ENCODE data around the gene TPCN2. TPM values are rescaled to one million over a fixed set of nuclear protein-coding genes. Genes with fewer than 3 reads are reported as not detected.

TPCN2 gene
- total and polyA plus RNA-seq, 2 of the 8 experiments (the other 6 are each of a cell fraction or from before 2014, with no cell fraction given): 9.7 to 18.6 TPM

DNA sequence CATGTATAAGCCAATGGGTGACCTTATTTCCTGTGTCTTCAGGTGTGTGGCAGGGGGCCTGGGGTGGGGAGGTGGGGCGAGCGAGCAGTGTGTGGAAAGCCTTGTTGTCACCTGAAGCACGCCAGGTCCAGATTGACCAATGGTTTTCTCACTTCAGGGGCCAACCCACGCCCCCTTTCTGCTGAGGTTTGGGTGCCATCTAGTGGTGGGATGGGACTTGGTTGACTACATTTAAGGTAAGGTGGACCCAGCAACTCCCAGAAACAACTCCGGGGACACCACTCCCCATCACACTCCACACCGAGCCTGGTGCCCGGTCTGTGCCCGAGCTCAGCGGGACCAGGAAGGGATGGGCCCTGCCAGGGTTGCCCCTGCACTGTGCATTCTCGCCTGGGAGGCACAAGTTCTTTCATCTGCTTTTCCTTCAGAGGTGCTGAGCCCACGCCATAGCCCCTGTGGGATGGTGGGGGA is 40.0 kb downstream of the TPCN2 start:
- peaks cover 0 to 4% (median 0%) of the 10 kb centered on the region in 4 experiments; a peak in 2 of 7 replicates for H3K4me1 ChIP-seq (replicated peaks in 1 of 4; ENCODE audit: control insufficient read depth in 3 of 4, insufficient read depth in 4 of 4, low read length in 3 of 4)
- H3K9ac ChIP-seq (replicated peaks in 1 of 4; ENCODE audit: extremely low read depth in 1 of 4, low read depth in 3 of 4, low read length in 3 of 4): no peak overlapping the region
- H3K4me3 ChIP-seq (ENCODE audit: extremely low read depth in 1 of 4, insufficient read depth in 2 of 4, low read depth in 3 of 4, low read length in 4 of 4): no peak overlapping the region
- no peak overlapping the region for H2BK5ac ChIP-seq (ENCODE audit: low read depth, low read length)
- H2AFZ ChIP-seq (ENCODE audit: low read length): no peak overlapping the region
- H4K91ac ChIP-seq (replicated peaks; ENCODE audit: insufficient read length, low read length): no peak overlapping the region
- no peak overlapping the region for H2BK12ac ChIP-seq (ENCODE audit: low read depth, low read length)
- no peak overlapping the region for H3K56ac ChIP-seq (replicated peaks; ENCODE audit: insufficient read length, low read depth, low read length)
- FAIRE-seq: peak; percentile 91
- H3K4me2 ChIP-seq (ENCODE audit: insufficient read depth in 1 of 2, low read depth in 2 of 2, low read length in 2 of 2): no peak overlapping the region
- no peaks in the 10 kb centered on the region for H3K27me3 ChIP-seq (replicated peaks in 1 of 4; ENCODE audit: control insufficient read depth in 3 of 4, extremely low read depth in 1 of 4, insufficient read depth in 3 of 4, low read length in 3 of 4)
- no peak overlapping the region for H4K5ac ChIP-seq (ENCODE audit: insufficient read length, low read depth, low read length)
- no peak overlapping the region for H4K8ac ChIP-seq (ENCODE audit: extremely low read depth, insufficient read depth, low read length)
- no peak overlapping the region for H3K27ac ChIP-seq (ENCODE audit: low read depth, low read length)
- peak overlapping the region; percentile 72; the same call in 1 of the 2 replicates for H2BK15ac ChIP-seq (ENCODE audit: low read length)
- H3K79me2 ChIP-seq (ENCODE audit: control insufficient read depth in 1 of 2, insufficient read depth in 2 of 2, low read length in 2 of 2): no peaks in the 10 kb centered on the region
- no peaks in the 10 kb centered on the region for H3K23me2 ChIP-seq (ENCODE audit: low read depth, low read length)
- H2BK120ac ChIP-seq (replicated peaks; ENCODE audit: low read depth, low read length): no peak overlapping the region
- CTCF ChIA-PET (ENCODE audit: partially characterized antibody): interaction anchor here (0.7 to 3.4 kb wide), 13 partner anchors 13 to 589 kb away, joined by 3 to 21 read pairs (median 3); no protein-coding TSS in a partner anchor
- H3K9me3 ChIP-seq (ENCODE audit: insufficient read depth in 2 of 2, low read depth in 1 of 2, low read length in 1 of 2): 0 out of 4 replicates have a peak, but pooled peaks cover 0 to 3% of the 10 kb centered on the region in 2 experiments
- POLR2A ChIA-PET (ENCODE audit: partially characterized antibody): interaction anchor here (0.7 to 1.4 kb wide), 3 partner anchors 11 to 47 kb away, joined by 3 to 5 read pairs (median 4); no protein-coding TSS in a partner anchor
- H2AK5ac ChIP-seq (ENCODE audit: low read depth, low read length): no peak overlapping the region
- H3K18ac ChIP-seq (ENCODE audit: extremely low read depth, low read length): no peak overlapping the region
- H3K36me3 ChIP-seq (ENCODE audit: control insufficient read depth in 2 of 4, insufficient read depth in 4 of 4, low read length in 3 of 4): peaks cover 0 to 9% (median 2%) of the 10 kb centered on the region in 4 experiments; a peak in 2 of 8 replicates
- H4K20me1 ChIP-seq (replicated peaks in 1 of 2; ENCODE audit: control insufficient read depth in 1 of 2, insufficient read depth in 2 of 2, low read length in 2 of 2): peaks cover 5 to 11% of the 10 kb centered on the region in 2 experiments
- H3K14ac ChIP-seq (ENCODE audit: insufficient read length): no peak overlapping the region
- H2BK20ac ChIP-seq (ENCODE audit: low read length): no peak overlapping the region
- no peak overlapping the region for H3K23ac ChIP-seq (ENCODE audit: insufficient read length)
- no peaks in the 10 kb centered on the region; the same call in 1 of the 2 replicates for H3K79me1 ChIP-seq (ENCODE audit: low read depth, low read length)
- 42% methylated on average over 11 of the region's 11 CpGs; no CpG with 5 or more reads in 1 of the 2 experiments for WGBS, 2 experiments (ENCODE audit: extremely low coverage in 1 of 2, insufficient coverage in 1 of 2, insufficient read length in 1 of 2, insufficient replicate concordance in 2 of 2, low coverage in 1 of 2, low lambda C conversion rate in 2 of 2, missing lambda C conversion rate in 1 of 2)
- DNase-seq (ENCODE audit: low read depth in 1 of 2, low spot score in 2 of 2): peak; percentile 70 to 89
- no peak overlapping the region for H3K4ac ChIP-seq (replicated peaks; ENCODE audit: insufficient read length, low read depth, low read length)
- TF ChIP-seq, protein P1, sequence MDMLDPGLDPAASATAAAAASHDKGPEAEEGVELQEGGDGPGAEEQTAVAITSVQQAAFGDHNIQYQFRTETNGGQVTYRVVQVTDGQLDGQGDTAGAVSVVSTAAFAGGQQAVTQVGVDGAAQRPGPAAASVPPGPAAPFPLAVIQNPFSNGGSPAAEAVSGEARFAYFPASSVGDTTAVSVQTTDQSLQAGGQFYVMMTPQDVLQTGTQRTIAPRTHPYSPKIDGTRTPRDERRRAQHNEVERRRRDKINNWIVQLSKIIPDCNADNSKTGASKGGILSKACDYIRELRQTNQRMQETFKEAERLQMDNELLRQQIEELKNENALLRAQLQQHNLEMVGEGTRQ (IDR thresholded peaks at IDR 0.05; ENCODE audit: low read length): 0 out of 2 replicates have a peak, but pooled peaks have one; percentile 1
- TF ChIP-seq, protein P2, sequence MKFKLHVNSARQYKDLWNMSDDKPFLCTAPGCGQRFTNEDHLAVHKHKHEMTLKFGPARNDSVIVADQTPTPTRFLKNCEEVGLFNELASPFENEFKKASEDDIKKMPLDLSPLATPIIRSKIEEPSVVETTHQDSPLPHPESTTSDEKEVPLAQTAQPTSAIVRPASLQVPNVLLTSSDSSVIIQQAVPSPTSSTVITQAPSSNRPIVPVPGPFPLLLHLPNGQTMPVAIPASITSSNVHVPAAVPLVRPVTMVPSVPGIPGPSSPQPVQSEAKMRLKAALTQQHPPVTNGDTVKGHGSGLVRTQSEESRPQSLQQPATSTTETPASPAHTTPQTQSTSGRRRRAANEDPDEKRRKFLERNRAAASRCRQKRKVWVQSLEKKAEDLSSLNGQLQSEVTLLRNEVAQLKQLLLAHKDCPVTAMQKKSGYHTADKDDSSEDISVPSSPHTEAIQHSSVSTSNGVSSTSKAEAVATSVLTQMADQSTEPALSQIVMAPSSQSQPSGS (IDR thresholded peaks at IDR 0.05; ENCODE audit: low read length): no peak
- peak; percentile 32; the same call in 1 of the 2 replicates for TF ChIP-seq CREB1 (IDR thresholded peaks at IDR 0.05)
- no peak for TF ChIP-seq MAFK (IDR thresholded peaks at IDR 0.05; ENCODE audit: low read depth, low read length)
- no peak for TF ChIP-seq HDAC2 (IDR thresholded peaks at IDR 0.05; ENCODE audit: borderline replicate concordance in 1 of 2, low read depth in 2 of 2, low read length in 2 of 2)
- TF ChIP-seq CEBPB (IDR thresholded peaks at IDR 0.05; ENCODE audit: low read depth, low read length): no peak
- no peak for TF ChIP-seq YY1 (IDR thresholded peaks at IDR 0.05; ENCODE audit: low read depth, low read length)
- no peak for TF ChIP-seq NANOG (IDR thresholded peaks at IDR 0.05; ENCODE audit: insufficient read depth, low read depth, low read length, poor library complexity, severe bottlenecking)
- no peak for TF ChIP-seq TAF1 (IDR thresholded peaks at IDR 0.05; ENCODE audit: low read depth, low read length)
